Neural cell (in vitro differentiated cells): ENCODE results near the gene NOP14.

Experiments
- CTCF ChIP-seq: fragments of 450-650 bp; IDR thresholded peaks from 2 replicates; pipeline ENCODE4 v1.5.1; 2014; ENCODE audit warnings: antibody characterized with exemption, mild to moderate bottlenecking, moderate library complexity; ENCODE audit not compliant: poor library complexity, severe bottlenecking
- REST ChIP-seq: IDR thresholded peaks from 2 replicates; pipeline ENCODE4 v1.6.1; 2012; ENCODE audit warnings: borderline replicate concordance

GRCh38 chr4:2941138-2942036 is 21.8 kb downstream of the NOP14 start:
- TF ChIP-seq CTCF = no peak
- no peak for TF ChIP-seq REST
